Frontal cortex (tissue), 4 donors: ENCODE data around the gene DHX38. TPM values are rescaled to one million over a fixed set of nuclear protein-coding genes. Genes with fewer than 3 reads are reported as not detected.

Experiments used
- DNase-seq, 2 donors: peaks; one replicate each; pipeline ENCODE4 v3.0.0; 2012; ENCODE audit warnings: low spot score in 2 of 2
- FAIRE-seq: peaks from 2 replicates; lab custom pipeline; 2012; peaks lifted over from hg19 to GRCh38; lab: Jason Lieb, UNC
- total RNA-seq: library from RNA; depleted of rRNA; stranded (reverse); fragments of >200 nt; gene quantifications from one replicate; pipeline ENCODE4 v1.2.3, GENCODE V29; 2014
- donor health status: control.
- donor health status: control.
- donor health status: control.

Gene DHX38
- total RNA-seq, 1 donor from 2014 or later, result 57.1 TPM

DNA sequence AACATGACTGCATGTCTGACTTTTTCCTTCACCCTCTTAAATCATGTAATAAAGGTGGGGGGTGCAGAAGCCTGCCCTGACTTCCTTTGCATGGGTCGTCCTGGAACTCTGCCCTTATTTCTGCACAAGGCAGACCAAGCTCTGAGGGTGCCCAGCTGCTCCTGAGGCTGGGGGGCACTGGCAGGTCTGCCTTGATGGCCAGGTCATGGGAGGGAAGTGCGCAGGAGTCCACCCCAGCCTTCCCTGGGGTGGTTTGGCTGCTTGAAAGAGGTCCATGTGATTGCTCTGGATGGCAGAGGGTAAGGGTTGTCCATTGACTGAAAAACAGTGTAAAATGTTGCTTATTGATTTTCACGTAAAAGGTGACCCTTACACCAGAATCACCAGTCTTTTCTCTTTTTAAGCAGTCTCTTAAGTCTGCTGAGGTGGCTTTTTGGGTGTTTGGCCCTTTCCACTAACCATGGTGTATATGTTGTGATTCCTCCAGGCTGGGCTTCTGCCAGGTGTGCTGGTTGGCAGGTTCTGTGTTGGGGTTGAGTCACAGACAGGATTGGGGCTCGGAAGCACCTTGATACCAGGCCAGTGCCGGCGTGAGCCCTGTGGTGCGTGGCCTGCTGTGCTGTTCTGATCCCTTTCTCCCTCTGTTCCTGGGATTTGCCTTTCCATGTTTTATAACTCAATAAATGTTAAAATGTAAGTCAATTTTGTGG, 19.4 kb downstream of the DHX38 start:
- FAIRE-seq (no peak), DNase-seq (no peak)

DNA sequence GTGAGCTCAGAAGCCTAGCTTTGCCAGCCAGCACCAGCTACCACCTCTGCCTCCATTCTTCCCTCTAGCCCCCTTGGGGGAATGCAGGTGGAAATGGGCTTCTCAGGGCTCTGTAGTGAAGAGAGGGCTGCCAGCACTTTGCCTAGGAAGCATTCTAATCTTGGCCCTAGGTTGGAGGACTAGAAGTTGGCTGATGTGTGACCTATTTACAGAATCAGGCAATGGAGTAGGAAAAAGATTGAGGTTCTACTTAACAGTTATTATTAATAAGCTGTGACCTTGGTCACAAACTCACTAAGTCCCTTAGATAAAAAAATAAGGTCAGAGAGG, 19.9 kb downstream of the DHX38 start:
- DNase-seq (no peak), FAIRE-seq (no peak)

GRCh38 chr16:72120026-72120425, 26.4 kb downstream of the DHX38 start:
- DNase-seq, result no peak
- FAIRE-seq, result no peak

DNA sequence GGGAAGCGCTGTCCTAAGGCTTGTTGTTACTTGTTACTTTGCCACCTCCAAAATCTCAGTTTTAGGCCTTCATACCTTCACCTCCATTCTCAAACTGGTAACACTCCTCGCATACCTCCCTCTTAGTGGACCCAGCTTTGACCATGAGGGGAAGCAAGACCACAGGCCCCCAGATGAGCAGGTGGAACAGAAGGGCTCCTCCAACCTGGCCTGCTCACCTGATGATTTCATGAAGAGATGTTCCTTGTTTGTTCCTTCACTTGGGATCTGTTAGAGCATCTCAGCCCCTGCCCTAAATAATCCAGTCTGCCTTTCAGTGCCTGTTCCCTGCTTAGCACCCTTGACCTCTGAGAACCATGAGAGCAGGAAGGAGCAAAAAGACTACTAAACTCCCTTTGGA, 28.7 kb downstream of the DHX38 start:
- FAIRE-seq, result no peak
- no peak for DNase-seq

DNA sequence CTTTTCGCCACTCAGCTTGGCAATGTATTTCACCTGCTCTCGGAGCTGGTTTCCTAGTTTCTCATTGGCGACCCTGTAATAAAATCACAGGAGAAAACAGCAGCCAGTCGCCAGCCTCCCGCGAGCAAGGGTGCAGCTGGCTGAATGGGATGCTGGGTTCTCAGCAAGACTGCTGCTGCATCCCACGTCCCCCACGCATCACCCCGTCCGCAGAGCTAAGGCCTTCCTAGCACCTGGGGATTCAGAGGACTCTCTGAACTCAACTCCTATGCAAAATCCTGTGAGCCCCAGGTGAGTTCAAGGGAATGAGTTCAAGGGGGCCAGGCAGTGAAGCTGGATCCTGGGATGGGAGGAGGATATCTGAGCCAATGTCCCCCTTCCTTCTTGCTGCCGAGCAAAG, 29.3 kb downstream of the DHX38 start:
- no peak for FAIRE-seq
- DNase-seq, result no peak

DNA sequence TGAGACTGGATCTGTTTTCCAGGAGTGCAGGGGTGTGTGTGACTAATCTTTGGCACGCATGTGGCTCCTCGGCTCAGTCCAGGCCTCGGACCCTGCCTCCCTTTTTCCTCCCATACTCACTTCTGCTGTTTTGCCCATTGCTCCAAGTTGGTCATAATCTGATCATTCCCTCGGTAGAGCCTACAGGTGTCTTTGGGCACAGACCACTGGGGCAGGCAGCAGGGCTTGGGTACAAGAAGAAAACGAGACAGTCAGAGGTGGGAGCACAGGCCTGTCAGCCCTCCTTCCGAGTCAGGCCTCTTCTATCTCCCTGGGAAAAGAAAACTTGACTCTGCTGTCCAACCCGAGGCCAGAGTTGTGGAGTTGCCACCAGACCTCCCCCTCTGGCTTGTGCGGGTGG, 29.8 kb downstream of the DHX38 start:
- FAIRE-seq, result no peak
- no peak for DNase-seq

- no peak for FAIRE-seq
- DNase-seq, result no peak
Observed at GRCh38 chr16:72124148-72124547, 30.5 kb downstream of the DHX38 start.

- FAIRE-seq (no peak), DNase-seq (peak in 1 of 2 donors; percentile 76)
Observed at GRCh38 chr16:72124761-72125634, 31.4 kb downstream of the DHX38 start.

DNA sequence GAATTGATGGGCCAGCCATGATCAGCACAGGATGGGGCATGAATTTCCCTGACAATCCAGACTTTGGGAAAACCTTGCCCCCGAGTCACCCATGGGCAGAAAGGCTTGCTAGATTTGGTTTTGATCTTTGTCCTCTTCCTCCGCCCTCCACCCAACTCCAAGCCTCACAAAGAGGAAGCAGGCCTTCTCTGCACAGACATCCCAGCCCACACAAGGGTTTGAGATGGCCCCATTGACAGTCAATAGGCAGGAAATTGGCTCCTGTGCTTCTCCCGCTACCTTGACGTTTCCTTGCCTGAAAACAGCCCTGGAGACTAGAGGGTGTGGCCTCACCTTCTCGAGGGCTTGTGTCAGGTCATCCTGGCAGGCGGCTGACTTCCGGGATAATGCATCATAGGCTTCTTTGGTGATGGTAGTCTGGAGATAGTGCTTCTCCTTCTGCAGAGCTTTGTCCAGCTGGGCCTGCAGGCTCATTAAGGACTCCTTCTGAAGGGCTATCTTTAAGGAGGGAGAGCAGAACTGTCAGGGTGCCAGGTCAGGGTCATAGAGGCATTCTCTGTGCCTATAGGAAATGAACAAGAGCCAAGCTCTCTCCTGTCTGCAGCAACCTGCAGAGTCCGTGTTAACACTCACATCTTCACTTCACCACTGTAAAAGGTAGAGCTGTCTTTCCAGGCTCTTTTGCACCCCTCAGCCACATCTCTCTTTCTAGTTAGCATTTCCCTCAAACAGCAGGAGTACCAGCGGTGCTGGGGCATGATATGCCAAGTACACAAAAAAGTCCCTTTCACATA, 32.2 kb downstream of the DHX38 start:
- DNase-seq (no peak), FAIRE-seq (no peak)

DNA sequence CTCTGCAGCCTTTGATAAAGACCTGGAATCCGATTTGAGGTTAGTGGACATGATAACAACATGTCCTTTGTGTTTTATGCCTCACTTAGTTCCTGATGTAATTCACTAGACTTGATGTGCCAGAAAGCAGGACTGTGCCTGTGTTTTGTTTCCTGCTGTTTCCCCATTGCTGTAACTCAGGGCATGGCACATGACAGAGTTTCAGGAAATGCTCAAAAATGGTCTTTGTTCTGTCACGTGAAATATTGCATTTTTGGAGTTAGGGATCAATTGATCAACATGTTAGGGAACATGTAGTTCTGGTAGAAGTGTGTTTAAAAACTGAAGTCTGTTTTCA, 32.8 kb downstream of the DHX38 start:
- no peak for FAIRE-seq
- no peak for DNase-seq

DNA sequence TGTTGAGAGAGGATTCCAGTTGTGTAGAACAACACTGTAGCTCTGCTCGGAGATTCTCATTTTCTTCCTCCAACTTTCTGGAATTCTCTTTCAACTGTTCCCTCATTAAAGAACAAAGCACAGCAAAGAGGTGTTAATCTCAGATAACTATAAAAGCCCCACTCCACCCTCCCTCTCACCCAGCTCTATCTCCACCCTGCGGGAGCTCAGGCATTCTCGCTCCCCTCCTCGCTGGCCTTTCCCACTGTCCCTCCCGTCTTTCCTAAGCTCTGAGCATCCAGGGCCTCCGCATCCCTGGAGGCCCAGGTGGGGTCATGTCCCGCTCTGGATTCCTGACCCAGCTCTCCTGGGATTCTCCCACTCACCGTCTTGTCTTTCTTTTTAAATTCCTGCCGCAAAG, 35.1 kb downstream of the DHX38 start:
- FAIRE-seq, result no peak

GRCh38 chr16:72129976-72130656, 36.5 kb downstream of the DHX38 start:
- FAIRE-seq, result no peak
- DNase-seq, result no peak

More for the DNA sequence above, 35.1 kb downstream of the DHX38 start:
- no peak for DNase-seq

DNA sequence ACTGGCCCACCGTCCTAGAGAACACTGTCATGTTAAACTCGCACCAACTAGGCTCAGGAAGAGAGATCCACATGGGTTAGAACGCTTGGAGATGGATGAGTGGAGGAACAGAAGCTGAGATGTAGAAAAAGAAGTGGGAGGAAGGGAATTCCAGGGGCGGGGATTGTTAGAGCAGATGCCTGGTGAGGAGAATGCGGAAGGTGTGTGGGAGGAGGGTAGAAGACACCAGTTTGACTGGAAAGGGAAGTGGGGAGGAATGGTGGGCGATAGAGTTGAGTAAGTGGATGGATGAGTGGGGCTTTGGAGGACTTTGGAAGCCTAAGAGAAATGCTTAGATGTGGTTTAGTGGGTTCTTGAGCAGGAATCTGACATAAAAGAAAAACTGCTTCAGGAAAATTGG, 37.4 kb downstream of the DHX38 start:
- FAIRE-seq, result no peak
- DNase-seq, result no peak

- FAIRE-seq (no peak), DNase-seq (no peak)
Observed at GRCh38 chr16:72132726-72133125, 39.1 kb downstream of the DHX38 start.

DNA sequence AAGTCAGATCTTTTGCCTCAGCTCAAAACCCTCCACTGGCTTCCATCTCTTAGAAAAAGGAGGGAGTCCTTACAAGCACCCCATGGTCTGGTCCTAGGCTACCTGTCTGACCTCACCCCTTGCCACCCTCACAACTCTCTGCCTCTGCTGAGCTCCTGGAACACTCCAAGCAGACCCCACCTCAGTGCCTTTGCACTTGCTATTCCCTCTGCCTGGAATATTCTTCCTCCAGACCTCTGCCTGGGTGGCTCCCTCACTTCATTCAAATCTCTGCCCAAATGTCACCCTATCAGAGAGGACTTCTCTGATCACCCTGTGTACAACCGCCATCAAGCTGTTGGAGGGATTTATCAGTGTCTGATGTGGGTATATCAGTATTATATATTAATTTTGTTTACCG, 40.9 kb downstream of the DHX38 start:
- FAIRE-seq, result no peak
- DNase-seq, result no peak

GRCh38 chr16:72137380-72138063, 43.9 kb downstream of the DHX38 start:
- no peak for FAIRE-seq
- DNase-seq, result no peak

DNA sequence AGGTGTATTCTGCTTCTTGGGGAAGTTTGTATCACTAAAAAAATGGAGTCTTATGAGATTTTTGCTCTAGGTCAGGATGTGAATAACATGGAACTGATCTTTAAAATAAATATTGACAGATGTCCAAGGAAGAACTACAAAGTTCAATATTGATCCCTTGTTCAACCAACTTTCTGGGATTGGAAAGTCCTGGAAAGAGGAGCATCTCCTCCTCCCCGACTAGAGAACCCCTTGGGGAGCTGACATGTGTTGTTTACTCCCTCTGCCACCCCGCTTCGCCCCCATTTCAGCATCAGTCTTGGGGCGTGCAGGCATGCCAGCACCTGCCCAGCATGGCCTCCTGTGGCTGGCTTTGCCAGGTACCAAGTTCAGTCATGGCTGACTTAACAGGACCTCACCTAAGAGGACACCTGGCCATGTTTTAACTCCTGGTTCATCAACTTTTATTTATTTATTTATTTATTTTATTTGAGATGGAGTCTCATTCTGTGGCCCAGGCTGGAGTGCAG, 44.5 kb downstream of the DHX38 start:
- FAIRE-seq (no peak), DNase-seq (no peak)

DNA sequence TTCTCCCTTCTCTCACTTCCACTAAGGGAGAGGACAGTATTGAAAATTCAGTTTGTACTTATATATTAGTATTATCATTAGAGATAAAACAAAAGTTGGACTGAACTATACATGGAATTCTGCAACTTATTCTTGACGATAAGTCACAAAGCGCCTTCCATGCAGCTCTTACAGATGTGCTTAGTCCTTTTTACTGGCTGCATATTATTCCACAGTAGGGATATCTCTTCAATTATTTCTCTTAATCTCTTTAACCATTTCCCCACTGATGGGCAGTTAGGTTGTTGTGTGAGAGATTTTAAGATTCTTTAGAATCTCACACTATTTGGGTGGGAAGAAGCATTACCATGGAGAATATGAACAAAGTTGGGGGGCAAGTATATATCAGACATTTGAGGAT, 46.3 kb downstream of the DHX38 start:
- DNase-seq (no peak), FAIRE-seq (no peak)

DNA sequence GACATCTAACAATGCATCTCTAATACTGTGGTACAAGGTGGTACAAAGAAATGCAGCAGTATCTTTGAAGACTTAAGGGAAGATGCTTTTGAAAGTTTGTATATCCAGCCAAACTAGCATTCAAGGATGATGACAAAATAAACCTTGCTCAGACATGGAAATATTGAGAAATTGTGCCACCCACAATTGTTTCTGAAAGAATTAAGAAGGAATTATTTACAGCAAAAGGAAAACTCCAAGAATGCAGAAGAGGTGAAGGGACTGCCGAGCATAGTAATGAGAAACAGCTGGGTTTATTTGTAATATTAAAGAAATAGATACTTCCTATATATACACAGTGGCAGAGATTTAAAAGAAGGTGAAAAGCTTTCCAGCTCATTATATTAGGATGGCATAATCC, 48.8 kb downstream of the DHX38 start:
- no peak for DNase-seq
- no peak for FAIRE-seq
